Activated naive CD8-positive, alpha-beta T cell treated with anti-CD3 and anti-CD28 coated beads, Interleukin-2, amount 10 ng/mL, durations not matched to agents 7 days and 5 days (primary cell): ENCODE results near the gene LSM7. TPM values are rescaled to one million over a fixed set of nuclear protein-coding genes. Genes with fewer than 3 reads are reported as not detected.
A peak's percentile ranks its signal among the peaks of the same experiment; 100 is the strongest.

Source experiments
- ATAC-seq: fragments of 150-1000 bp; cut with Tn5 transposase; one replicate; pipeline ENCODE4 v1.10.0; 2021; ENCODE audit warnings: low read depth, moderate library complexity
- POLR2A ChIA-PET: fragments of 350-600 bp; sonication (Branson Sonifier 250); formaldehyde crosslinking; loops from one replicate; lab custom pipeline; 2021; ENCODE audit warnings: antibody characterized with exemption; lab: Charles Lee
- DNase-seq: peaks from one replicate; pipeline ENCODE4 v3.0.0; 2021
- H3K27ac Mint-ChIP-seq: one replicate; pipeline ENCODE4 v1.8.0; 2022; ENCODE audit warnings: mild to moderate bottlenecking, mixed read lengths
- H3K27me3 Mint-ChIP-seq: one replicate; pipeline ENCODE4 v1.8.0; 2022; ENCODE audit warnings: mild to moderate bottlenecking, moderate library complexity, mixed read lengths
- H3K36me3 Mint-ChIP-seq: one replicate; pipeline ENCODE4 v1.8.0; 2021; ENCODE audit warnings: mild to moderate bottlenecking, mixed read lengths
- H3K4me1 Mint-ChIP-seq: one replicate; pipeline ENCODE4 v1.8.0; 2021; ENCODE audit warnings: mixed read lengths
- H3K4me3 Mint-ChIP-seq: one replicate; pipeline ENCODE4 v1.8.0; 2022; ENCODE audit warnings: mild to moderate bottlenecking, moderate library complexity, mixed read lengths
- H3K9me3 Mint-ChIP-seq: one replicate; pipeline ENCODE4 v1.8.0; 2021; ENCODE audit warnings: mixed read lengths
- total RNA-seq, 2 experiments: library from RNA; stranded (reverse); gene quantifications; one replicate each; pipeline ENCODE4 v1.2.3, GENCODE V29; 2021

The LSM7 gene
- total RNA-seq, 2 experiments from 2014 or later: 111 to 125 TPM

GRCh38 chr19:2276429-2276986 is 51.9 kb downstream of the LSM7 start:
- no peaks in the 10 kb centered on the region for H3K9me3 Mint-ChIP-seq
- peaks cover 23% of the 10 kb centered on the region for H3K4me1 Mint-ChIP-seq
- no peak overlapping the region for H3K27ac Mint-ChIP-seq
- DNase-seq (no peak), ATAC-seq (no peak)
- H3K4me3 Mint-ChIP-seq: no peak overlapping the region
- POLR2A ChIA-PET: interaction anchor here (0.6 kb wide), 2 partner anchors 41 to 475 kb away, joined by 3 read pairs; partner anchors contain the start of gene PLEKHJ1
- peaks cover 20% of the 10 kb centered on the region for H3K36me3 Mint-ChIP-seq
- H3K27me3 Mint-ChIP-seq: no peaks in the 10 kb centered on the region

GRCh38 chr19:2275588-2276428 is 52.6 kb downstream of the LSM7 start:
- Mint-ChIP-seq H3K27me3 (no peaks in the 10 kb centered on the region), H3K4me3 (no peak overlapping the region), H3K4me1 (peaks cover 26% of the 10 kb centered on the region), H3K36me3 (peaks cover 23% of the 10 kb centered on the region), H3K9me3 (no peaks in the 10 kb centered on the region), H3K27ac (no peak overlapping the region)
- DNase-seq: no peak
- POLR2A ChIA-PET: interaction anchor here (0.6 to 7.3 kb wide), 4 partner anchors 13 to 476 kb away, joined by 3 to 71 read pairs (median 5); partner anchors contain the start of gene PLEKHJ1
- ATAC-seq: no peak

GRCh38 chr19:2274931-2275535 is 53.4 kb downstream of the LSM7 start:
- H3K9me3 Mint-ChIP-seq: no peaks in the 10 kb centered on the region
- H3K36me3 Mint-ChIP-seq: peaks cover 23% of the 10 kb centered on the region
- peaks cover 26% of the 10 kb centered on the region for H3K4me1 Mint-ChIP-seq
- peak overlapping the region; percentile 24 for H3K27ac Mint-ChIP-seq
- ATAC-seq: no peak
- peak; percentile 65 for DNase-seq
- no peaks in the 10 kb centered on the region for H3K27me3 Mint-ChIP-seq
- POLR2A ChIA-PET: interaction anchor here (0.6 to 7.3 kb wide), 5 partner anchors 9 to 39 kb away, joined by 3 to 71 read pairs (median 4); partner anchors contain the start of gene PLEKHJ1
- no peak overlapping the region for H3K4me3 Mint-ChIP-seq

- POLR2A ChIA-PET: interaction anchor here (0.6 to 7.3 kb wide), 8 partner anchors 10 to 116 kb away, joined by 3 to 71 read pairs (median 4); partner anchors contain the start of gene PLEKHJ1
- ATAC-seq (no peak), DNase-seq (no peak)
- peak overlapping the region; percentile 92 for H3K27ac Mint-ChIP-seq
- peaks cover 26% of the 10 kb centered on the region for H3K4me1 Mint-ChIP-seq
- H3K27me3 Mint-ChIP-seq: no peaks in the 10 kb centered on the region
- peak overlapping the region; percentile 80 for H3K4me3 Mint-ChIP-seq
- H3K36me3 Mint-ChIP-seq: peaks cover 25% of the 10 kb centered on the region
- H3K9me3 Mint-ChIP-seq: no peaks in the 10 kb centered on the region
Measured at GRCh38 chr19:2274185-2274711, 54.1 kb downstream of the LSM7 start.

- H3K36me3 Mint-ChIP-seq: peaks cover 25% of the 10 kb centered on the region
- H3K4me3 Mint-ChIP-seq: peak overlapping the region; percentile 80
Measured at GRCh38 chr19:2273356-2274184, 54.8 kb downstream of the LSM7 start.

More at GRCh38 chr19:2273356-2274184, 54.8 kb downstream of the LSM7 start:
- peak; percentile 92 for DNase-seq
- POLR2A ChIA-PET: interaction anchor here (0.5 to 7.3 kb wide), 8 partner anchors 13 to 194 kb away, joined by 3 to 71 read pairs (median 4); partner anchors contain the start of genes AMH, JSRP1 and PLEKHJ1
- peaks cover 27% of the 10 kb centered on the region for H3K4me1 Mint-ChIP-seq
- no peaks in the 10 kb centered on the region for H3K9me3 Mint-ChIP-seq
- H3K27me3 Mint-ChIP-seq: no peaks in the 10 kb centered on the region
- ATAC-seq: peak; percentile 67
- H3K27ac Mint-ChIP-seq: peak overlapping the region; percentile 92

Other genes starting within 250 kb of the LSM7 start
- gene MOB3A, start 232.3 kb downstream of the LSM7 start, total RNA-seq: 100 to 1,000 TPM; 190 to 200 TPM
- 10 to 100 TPM; 16.0 to 17.7 TPM for gene IZUMO4, start 231.7 kb downstream of the LSM7 start, total RNA-seq
- gene AP3D1, start 177.0 kb downstream of the LSM7 start, total RNA-seq: 10 to 100 TPM; 92.6 to 96.5 TPM
- gene DOT1L, start 164.7 kb downstream of the LSM7 start, total RNA-seq: 10 to 100 TPM; 50.1 to 56.2 TPM
- 10 to 100 TPM; 69.8 to 71.3 TPM for gene PLEKHJ1, start 92.3 kb downstream of the LSM7 start, total RNA-seq
- 100 to 1,000 TPM; 171 TPM for gene SF3A2, start 91.8 kb downstream of the LSM7 start, total RNA-seq
- 10 to 100 TPM in 1 of 2 experiments, 1 to 10 TPM in 1; 9.7 to 10.4 TPM for gene AMH, start 79.3 kb downstream of the LSM7 start, total RNA-seq
- 1 to 10 TPM; 1.1 to 1.4 TPM for gene JSRP1, start 72.2 kb downstream of the LSM7 start, total RNA-seq
- gene PEAK3, start 46.4 kb downstream of the LSM7 start, total RNA-seq: under 1 TPM in 1 of 2 experiments, not detected in 1; 0.14 TPM
- under 1 TPM; 0.69 to 0.82 TPM for gene LINGO3, start 20.4 kb downstream of the LSM7 start, total RNA-seq
- 100 to 1,000 TPM in 1 of 2 experiments, 10 to 100 TPM in 1; 90.6 to 101 TPM for gene SPPL2B, start 98 bp upstream of the LSM7 start, total RNA-seq
- under 1 TPM in 1 of 2 experiments, not detected in 1; 0.22 TPM for gene TMPRSS9, start 31.7 kb upstream of the LSM7 start, total RNA-seq
- 10 to 100 TPM; 46.5 to 48.5 TPM for gene TIMM13, start 99.0 kb upstream of the LSM7 start, total RNA-seq
- 10 to 100 TPM; 74.9 to 83.3 TPM for gene LMNB2, start 128.4 kb upstream of the LSM7 start, total RNA-seq
- gene GADD45B, start 147.5 kb upstream of the LSM7 start, total RNA-seq: 10 to 100 TPM; 83.1 to 85.4 TPM